ENCODE data around the gene PROM1. TPM values are rescaled to one million over a fixed set of nuclear protein-coding genes. Genes with fewer than 3 reads are reported as not detected.
A peak's percentile ranks its signal among the peaks of the same experiment; 100 is the strongest.

Gene PROM1
- total RNA-seq, 6 experiments from 2014 or later: 0.86 to 2.2 (median 1.3) TPM

DNA sequence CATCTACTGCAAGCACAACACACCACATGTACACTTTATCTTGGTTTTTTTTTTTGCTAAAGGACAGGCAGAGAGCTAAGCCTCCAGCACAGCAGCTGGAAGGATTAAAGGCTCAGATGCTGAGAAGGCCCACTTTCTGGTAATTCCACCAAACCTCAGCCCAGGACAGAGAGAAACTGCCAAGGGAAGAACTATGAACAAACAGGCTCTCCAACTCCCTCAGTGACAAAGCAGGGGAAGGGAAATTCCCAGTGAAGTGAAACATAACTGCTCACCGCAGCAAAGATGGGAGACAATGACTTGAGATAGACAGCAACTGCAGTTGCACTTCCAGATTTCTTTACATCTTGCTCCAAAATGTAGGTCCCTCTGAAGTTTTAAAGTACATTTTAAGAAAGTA is 4.8 kb downstream of the PROM1 start:
- ATAC-seq (no peak), DNase-seq (no peak)
- Histone ChIP-seq H3K27me3 (peaks cover 0 to 27% of the 10 kb centered on the region in 2 donors), H3K4me3 (no peak overlapping the region), H3K4me1 (peaks cover 0 to 18% (median 0%) of the 10 kb centered on the region in 4 donors), H3K9me3 (no peaks in the 10 kb centered on the region), H3K36me3 (no peaks in the 10 kb centered on the region), H3K27ac (no peak overlapping the region)
- intact Hi-C loops (cut with DNase I): no loop called here
- WGBS (ENCODE audit: insufficient coverage, low coverage, low lambda C conversion rate, missing lambda C conversion rate): 56% methylated on average over 1 of the region's 1 CpG
- TF ChIP-seq POLR2A (IDR thresholded peaks at IDR 0.05): no peak

DNA sequence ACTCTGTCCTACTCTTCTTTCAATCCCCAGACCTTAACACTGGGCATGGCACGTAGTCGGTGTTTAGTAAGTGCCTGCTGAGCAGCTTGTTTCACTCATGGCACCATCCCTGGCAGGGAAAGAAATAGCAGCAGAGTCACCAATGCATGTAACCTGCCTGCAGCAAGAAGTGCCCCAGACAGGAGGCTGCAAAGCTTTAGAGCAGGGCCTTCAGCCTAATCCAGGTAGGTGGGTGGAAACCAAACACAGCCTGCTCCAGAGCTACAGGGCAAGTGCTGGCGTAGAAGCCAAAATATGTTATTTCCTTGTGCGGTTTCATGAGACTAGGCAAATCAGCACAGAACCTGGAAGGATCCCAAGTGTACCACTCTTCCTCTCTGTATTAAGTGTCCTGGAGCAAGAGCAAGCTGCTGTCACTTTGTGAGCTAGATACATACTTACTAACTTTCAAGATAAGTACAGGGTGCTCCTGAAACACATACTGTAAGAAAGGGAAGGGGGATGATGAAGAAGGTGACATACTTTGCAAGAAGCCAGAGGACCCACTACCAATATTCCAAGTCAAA is 5.5 kb downstream of the PROM1 start:
- TF ChIP-seq, protein P1, sequence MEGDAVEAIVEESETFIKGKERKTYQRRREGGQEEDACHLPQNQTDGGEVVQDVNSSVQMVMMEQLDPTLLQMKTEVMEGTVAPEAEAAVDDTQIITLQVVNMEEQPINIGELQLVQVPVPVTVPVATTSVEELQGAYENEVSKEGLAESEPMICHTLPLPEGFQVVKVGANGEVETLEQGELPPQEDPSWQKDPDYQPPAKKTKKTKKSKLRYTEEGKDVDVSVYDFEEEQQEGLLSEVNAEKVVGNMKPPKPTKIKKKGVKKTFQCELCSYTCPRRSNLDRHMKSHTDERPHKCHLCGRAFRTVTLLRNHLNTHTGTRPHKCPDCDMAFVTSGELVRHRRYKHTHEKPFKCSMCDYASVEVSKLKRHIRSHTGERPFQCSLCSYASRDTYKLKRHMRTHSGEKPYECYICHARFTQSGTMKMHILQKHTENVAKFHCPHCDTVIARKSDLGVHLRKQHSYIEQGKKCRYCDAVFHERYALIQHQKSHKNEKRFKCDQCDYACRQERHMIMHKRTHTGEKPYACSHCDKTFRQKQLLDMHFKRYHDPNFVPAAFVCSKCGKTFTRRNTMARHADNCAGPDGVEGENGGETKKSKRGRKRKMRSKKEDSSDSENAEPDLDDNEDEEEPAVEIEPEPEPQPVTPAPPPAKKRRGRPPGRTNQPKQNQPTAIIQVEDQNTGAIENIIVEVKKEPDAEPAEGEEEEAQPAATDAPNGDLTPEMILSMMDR (IDR thresholded peaks at IDR 0.05): no peak
- TF ChIP-seq POLR2A (IDR thresholded peaks at IDR 0.05): no peak
- no peak overlapping the region for H3K4me3 ChIP-seq
- ATAC-seq: peak in 1 of 4 donors; percentile 16
- H3K9me3 ChIP-seq: no peaks in the 10 kb centered on the region
- intact Hi-C loops (cut with DNase I): no loop called here
- WGBS (ENCODE audit: insufficient coverage, low coverage, low lambda C conversion rate, missing lambda C conversion rate): 75% methylated on average over 2 of the region's 4 CpGs
- peaks cover 0 to 20% of the 10 kb centered on the region in 2 donors for H3K27me3 ChIP-seq
- H3K4me1 ChIP-seq: peaks cover 0 to 11% (median 0%) of the 10 kb centered on the region in 4 donors
- no peaks in the 10 kb centered on the region for H3K36me3 ChIP-seq
- DNase-seq: no peak
- H3K27ac ChIP-seq: no peak overlapping the region

DNA sequence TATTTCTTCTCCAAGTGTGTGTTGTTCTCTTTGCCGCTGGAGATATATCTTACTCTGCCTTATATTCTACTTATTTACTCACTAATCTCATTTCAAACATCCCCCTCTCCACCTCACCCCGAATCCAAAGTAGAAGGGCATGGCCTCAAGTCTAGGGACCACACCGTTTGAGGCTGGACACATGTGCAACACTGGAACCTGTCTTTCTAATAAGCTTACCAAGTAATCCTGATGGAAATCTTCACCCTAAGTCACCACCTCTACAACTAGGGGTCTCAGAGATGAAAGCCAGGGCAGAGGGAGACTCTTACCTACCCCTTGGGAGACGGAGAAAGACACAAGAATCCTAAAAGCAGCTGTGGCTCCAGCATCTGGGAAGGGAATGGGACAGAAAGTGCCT is 6.0 kb downstream of the PROM1 start:
- ATAC-seq: no peak

DNA sequence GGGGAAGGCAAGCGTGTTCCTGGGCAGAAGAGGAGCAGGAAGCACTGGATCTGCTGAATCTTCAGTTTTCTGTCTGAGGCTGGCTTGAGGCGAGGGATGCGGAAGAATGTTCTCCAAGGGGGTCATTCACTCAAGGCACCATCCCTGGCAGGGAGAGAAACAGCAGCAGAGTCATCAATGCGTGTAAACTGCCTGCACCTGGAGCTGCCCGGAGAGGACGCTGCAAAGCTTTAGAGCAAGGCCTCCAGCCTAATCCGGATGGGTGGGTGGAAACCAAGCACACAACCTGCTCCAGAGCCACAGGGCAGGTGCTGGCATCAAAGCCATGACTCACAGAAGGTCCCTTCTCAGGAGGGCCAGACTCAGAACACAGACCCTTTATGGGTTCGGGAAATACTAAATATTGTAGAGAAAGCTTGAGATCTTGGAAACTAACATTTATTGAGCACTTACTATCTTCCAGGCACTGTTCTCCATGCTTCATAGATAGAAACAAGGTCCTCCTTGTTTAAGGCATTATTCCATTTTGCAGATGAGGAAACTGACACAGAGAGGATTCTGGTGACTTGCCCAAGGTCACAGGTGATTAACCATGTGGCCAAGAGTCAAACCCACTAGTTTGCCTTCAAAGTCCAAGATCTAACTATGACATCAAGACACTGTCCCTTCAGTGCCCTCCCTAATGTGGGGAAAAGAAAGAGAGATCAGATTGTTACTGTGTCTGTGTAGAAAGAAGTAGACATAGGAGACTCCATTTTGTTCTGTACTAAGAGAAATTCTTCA is 7.7 kb downstream of the PROM1 start:
- ATAC-seq (no peak), DNase-seq (no peak)
- intact Hi-C loops (cut with DNase I): no loop called here
- Histone ChIP-seq H3K4me3 (no peak overlapping the region), H3K9me3 (no peaks in the 10 kb centered on the region), H3K36me3 (no peaks in the 10 kb centered on the region), H3K4me1 (no peaks in the 10 kb centered on the region), H3K27me3 (peaks cover 0 to 9% of the 10 kb centered on the region in 2 donors), H3K27ac (no peak overlapping the region)
- TF ChIP-seq POLR2A (IDR thresholded peaks at IDR 0.05): no peak
- TF ChIP-seq, protein P1 (IDR thresholded peaks at IDR 0.05): no peak
- 63% methylated on average over 5 of the region's 8 CpGs for WGBS (ENCODE audit: insufficient coverage, low coverage, low lambda C conversion rate, missing lambda C conversion rate)

More for the DNA sequence above, 6.0 kb downstream of the PROM1 start:
- TF ChIP-seq, protein P1 (IDR thresholded peaks at IDR 0.05): no peak
- TF ChIP-seq POLR2A (IDR thresholded peaks at IDR 0.05): no peak
- 54% methylated on average over 4 of the region's 4 CpGs for WGBS (ENCODE audit: insufficient coverage, low coverage, low lambda C conversion rate, missing lambda C conversion rate)
- no peaks in the 10 kb centered on the region for H3K36me3 ChIP-seq
- no peak overlapping the region for H3K4me3 ChIP-seq
- DNase-seq: no peak
- H3K4me1 ChIP-seq: peaks cover 0 to 6% (median 0%) of the 10 kb centered on the region in 4 donors
- H3K27me3 ChIP-seq: peaks cover 0 to 15% of the 10 kb centered on the region in 2 donors
- intact Hi-C loops (cut with DNase I): no loop called here
- H3K27ac ChIP-seq: no peak overlapping the region
- no peaks in the 10 kb centered on the region for H3K9me3 ChIP-seq

DNA sequence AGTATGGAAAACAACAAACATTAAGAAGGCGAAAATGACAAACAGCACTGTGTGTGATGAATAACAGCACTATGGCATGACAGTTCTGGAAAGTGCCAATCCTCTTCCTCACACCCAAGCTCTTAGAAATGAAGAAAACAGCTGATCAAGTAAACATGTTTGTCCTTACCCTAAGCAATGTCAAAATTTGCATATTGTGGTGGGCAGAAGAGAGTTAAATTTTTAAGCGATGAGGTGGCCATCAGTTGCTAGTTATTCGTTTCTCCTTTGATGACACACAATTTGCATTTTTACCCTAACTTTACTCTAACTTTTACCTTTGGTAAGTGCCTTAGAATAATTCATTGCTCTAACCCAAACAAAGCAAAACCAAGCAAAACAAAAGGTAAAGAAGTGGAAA is 8.8 kb downstream of the PROM1 start:
- Histone ChIP-seq H3K4me1 (no peaks in the 10 kb centered on the region), H3K36me3 (no peaks in the 10 kb centered on the region), H3K27ac (no peak overlapping the region), H3K27me3 (no peaks in the 10 kb centered on the region), H3K4me3 (no peak overlapping the region), H3K9me3 (no peaks in the 10 kb centered on the region)
- TF ChIP-seq, protein P1 (IDR thresholded peaks at IDR 0.05): no peak
- TF ChIP-seq POLR2A (IDR thresholded peaks at IDR 0.05): no peak
- ATAC-seq (no peak), DNase-seq (no peak)
- intact Hi-C loops (cut with DNase I): no loop called here
- 59% methylated on average over 3 of the region's 3 CpGs for WGBS (ENCODE audit: insufficient coverage, low coverage, low lambda C conversion rate, missing lambda C conversion rate)
